Right renal cortex interstitium (tissue), 3 donors: ENCODE measurements around the gene ZNF296. TPM values are rescaled to one million over a fixed set of nuclear protein-coding genes. Genes with fewer than 3 reads are reported as not detected.
"Not testable (repeated sequence)": the region's sequence is repeated elsewhere in the genome, so short reads cannot be mapped to it uniquely, and the experiment has no call there.

ENCODE experiments used
- DNase-seq, 3 donors: peaks; one replicate each; pipeline ENCODE4 v3.0.0-alpha.2; 2013; ENCODE audit warnings: low read depth in 3 of 3, low spot score in 2 of 3
- polyA plus RNA-seq, 3 donors: library from polyadenylated mRNA; unstranded; fragments of 120-200 nt; gene quantifications; one replicate each; pipeline ENCODE4 v1.2.1, GENCODE V29; 2013; ENCODE audit not compliant: insufficient read length in 3 of 3

Gene ZNF296
- under 1 TPM; 0.37 to 0.57 (median 0.39) TPM for polyA plus RNA-seq

DNA sequence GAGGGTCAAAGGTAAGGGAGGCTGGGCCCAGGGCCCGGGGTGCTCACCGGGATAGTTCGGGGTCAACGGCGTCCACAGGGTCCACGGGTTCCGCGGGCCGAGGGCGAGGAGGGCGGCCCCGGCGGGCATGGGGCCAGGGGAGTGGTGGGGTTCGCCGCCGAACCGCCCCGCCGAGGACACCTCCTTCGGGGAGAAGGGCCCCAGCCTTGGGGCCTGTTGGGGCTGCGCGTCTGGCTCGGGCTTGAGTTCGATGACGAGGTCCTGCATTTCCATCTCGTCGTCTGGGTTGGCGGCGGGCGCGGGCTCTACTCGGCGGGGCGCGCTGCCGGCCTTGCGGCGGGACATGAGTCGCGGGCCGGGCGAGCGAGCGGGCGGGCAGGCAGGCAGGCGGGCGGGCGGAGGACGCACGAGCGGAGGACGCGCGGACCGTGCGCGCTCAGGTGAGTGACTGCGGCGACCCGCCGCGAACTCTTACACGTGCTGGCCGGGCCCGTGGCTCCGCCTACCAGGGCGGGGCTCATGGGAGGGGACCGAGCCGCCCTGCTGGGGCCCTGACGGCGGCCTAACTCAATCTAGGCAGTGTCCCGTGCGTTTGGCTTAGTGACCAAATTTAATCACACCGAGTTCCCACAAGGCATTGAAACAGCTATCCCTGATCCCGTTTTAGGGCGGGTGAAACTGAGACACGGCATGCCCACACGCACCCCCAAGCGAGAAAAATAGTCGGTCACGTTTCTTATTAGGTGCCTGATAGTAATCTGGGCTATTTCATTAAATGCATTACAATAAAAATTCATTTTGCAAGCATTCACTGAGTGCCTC lies at the start of gene ZNF296:
Gene ZNF296, minus strand, starts transcription at position 450 of the 822 bp plus-strand sequence. Its CDS starts 105 bp downstream, at position 345.
- DNase-seq: no peak

DNA sequence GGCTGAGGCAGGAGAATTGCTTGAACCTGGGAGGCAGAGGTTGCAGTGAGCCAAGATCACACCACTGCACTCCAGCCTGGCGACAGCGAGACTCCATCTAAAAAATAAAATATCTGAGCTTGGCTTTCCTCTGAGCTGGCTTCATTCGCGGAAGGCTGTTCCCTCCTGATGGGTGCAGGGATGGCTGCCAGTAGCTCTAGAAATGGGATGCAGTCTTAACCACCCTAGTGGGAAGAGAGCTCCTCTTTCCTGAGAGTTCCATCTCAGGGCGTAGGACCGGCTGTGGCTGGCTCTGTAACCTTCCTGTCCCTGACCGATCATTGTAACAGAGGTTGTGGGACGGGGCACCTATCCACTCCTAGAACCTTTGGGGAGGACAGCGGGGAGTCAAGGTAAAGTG lies 49.1 kb upstream of the ZNF296 start:
- no peak for DNase-seq

DNA sequence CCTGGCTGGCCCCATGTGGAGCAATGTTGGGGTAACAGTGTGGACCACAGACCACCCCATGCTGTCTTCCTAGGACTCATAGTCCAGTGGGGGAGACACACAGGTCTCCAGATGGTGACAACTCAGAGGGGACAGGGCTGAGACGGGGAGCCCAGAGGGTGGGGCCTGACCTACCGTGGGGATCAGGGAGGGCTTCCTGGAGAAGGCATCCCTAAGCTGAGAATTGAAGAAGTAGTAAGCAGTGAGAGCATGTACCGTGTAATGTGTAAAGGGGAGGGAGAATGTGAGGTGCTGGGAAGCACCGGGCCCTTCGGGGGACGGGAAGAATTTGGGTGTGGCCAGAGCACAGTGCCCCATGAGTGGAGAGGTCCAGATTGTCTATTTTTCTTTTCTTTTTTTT lies 47.7 kb upstream of the ZNF296 start:
- no peak for DNase-seq

DNA sequence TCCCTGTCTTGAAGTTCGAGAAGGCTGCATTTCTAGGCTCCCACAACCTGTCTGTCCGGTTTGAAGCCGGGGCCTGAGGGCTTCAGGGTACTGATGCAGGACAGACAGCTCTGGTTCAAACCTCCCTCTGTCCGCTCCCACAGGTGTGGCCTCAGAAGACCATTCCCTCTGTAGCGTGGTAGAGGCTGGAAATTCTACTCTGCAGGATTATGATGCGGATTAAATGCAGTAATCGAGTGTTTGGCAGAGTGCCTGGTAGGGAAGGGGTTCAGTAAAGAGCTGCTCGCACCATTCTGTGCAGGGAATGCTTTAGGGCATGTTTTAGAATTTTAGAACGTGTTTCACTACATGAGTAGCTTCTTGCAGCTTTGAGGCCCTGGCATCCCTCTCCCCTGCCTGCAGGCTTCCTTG lies 47.2 kb upstream of the ZNF296 start:
- no peak for DNase-seq

DNA sequence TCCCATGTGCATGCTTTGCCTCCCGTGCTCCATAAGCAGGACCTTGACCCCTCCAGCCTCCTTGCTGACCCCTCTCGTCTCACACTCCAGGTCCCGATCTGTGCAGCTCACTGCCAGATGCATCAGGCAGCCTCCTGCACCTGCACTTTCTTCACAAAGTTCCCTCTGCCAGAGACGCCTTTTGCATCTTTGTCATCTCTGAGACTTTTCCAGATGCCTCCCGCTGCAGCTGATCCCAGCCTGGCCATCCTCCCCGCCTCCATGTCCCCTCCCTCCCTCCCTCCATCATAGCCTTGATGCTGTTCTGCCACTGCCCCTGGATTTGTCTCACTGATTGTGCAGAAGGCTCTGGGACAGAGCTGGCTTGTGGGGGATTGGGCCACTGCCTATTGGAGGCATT lies 46.6 kb upstream of the ZNF296 start:
- DNase-seq: no peak

DNA sequence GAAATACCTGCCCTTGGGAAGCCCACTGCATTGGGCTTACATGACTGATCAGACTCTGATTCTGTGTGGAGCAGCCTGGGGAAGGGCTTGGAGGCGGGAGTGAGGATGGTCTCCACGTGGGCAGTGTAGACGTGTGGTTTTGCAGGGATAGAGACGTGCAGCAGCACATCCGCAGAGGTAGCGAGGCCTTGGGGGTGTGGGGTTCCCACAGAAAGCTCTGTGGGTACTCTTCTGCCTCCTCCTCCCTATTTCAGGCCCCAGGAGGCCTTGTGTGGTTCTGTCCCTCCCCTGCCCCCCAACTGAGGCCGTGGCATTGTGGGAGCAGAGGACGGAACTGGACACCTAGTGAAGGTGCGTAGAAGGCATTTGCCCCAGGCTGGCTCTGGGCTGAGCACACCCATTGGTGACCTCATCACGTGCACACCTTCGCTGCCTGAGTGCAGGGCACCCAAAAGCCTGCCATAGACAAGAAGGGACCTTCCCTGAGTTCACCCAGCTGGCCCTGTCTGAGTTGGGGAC lies 45.6 kb upstream of the ZNF296 start:
- DNase-seq: no peak

DNA sequence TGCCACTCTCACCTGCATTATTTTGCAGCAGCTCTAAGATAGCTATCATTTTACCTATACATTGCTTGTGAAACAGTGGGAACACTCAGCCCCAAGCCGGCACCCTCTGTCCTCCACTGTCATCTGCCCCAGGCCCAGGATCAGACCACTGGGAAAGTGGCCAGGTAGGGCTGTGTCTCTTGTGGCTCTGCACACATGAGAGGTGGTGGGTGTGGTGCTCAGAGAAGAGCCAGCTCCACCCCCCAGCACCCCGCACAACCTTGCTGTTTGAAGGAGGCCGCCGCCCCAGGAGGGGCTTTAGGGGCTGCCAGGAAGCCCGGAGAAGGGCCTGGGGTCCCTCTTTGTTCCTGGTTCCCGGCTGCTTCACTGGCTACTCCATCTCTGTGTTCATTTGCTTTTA lies 43.3 kb upstream of the ZNF296 start:
- DNase-seq: no peak

DNA sequence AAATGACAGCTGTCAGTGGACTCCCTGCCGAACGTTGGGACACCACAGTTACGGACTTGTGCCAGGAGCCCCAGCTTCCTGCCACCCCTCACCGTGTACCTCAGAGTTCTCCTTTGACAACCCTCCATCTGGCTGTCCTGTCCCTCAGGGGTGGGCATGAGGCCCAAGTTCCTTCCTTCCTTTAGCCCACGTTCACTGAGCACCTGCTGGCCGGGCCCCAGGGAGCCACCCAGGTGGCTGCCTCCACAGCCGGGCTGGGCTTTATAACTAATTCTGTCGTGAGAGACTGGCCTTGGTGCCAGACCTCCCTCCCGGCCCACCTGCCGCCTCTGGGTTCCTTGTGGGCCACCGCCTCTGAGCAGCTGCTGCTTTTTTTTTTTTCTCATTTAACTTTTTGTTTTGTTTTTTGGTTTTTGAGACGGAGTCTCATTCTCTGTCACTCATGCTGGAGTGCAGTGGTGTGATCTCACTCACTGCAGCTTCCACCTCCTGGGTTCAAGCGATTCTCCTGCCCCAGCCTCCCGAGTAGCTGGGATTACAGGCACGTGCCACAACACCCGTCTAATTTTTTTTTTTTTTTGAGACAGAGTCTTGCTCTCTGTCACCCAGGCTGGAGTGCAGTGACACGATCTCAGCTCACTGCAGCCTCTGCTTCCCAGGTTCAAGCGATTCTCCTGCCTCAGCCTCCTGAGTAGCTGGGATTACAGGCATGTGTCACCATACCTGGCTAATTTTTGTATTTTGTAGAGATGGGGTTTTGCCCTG lies 42.5 kb upstream of the ZNF296 start:
- DNase-seq: not testable (repeated sequence)

DNA sequence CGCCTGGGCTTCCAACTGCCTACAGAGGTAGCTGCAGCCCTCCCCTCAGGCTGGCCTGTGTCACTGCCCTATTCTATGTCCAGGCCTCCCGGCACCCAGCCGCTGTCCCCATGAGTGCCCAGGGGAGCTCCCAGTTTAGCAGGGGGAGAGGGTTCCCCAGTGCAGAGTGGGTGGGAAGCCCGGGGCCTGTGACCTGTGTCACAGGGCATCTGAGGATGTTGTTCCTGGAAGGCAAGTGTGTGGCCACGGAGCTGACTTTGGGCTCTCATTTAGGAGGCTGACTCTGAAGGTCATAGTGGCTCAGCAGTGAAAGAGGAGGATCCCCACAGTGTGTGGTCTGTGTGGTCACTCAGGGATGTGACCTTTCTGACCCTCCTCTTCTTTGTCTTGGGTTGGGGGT lies 41.8 kb upstream of the ZNF296 start:
- DNase-seq: no peak

DNA sequence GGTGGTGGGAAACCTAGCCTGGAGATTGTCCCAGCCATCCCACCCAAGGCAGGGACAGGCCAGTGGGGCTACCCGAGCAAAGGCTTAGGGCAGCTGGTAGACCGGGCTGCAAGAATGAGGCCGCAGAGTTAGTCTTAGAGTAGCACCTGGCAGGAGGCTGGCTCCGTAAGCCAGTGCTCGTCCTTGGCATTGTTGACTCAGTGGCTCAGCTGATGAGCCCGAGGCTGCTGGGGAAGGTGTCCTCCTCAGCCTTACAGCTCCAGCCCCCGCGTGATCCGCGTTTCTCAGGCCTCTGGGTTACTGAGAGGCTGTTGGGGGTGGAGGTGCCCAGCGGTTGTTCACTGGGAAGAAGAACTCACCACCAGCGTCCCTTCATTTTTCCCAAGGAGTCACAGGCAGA lies 41.4 kb upstream of the ZNF296 start:
- DNase-seq: no peak

DNA sequence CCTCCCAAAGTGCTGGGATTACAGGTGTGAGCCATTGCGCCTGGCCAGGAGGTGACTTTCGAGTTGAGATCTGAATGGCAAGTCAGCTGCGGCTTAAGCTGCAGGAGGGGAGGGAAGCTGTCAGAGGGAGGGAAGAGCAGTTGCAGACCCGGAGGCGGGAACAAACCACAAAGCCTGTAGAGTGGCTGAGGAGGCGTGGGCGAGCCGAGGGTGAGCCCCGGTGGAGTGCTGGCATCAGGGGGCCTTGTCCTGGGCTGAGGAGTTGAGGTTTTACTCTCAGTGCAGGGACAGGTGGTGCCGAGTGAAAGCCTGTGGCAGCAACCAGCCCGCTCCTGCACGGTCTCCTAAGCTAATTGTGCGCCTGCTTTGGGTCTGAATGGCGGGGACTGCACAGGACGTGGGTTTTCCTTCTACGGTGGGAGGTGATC lies 40.9 kb upstream of the ZNF296 start:
- DNase-seq: no peak

DNA sequence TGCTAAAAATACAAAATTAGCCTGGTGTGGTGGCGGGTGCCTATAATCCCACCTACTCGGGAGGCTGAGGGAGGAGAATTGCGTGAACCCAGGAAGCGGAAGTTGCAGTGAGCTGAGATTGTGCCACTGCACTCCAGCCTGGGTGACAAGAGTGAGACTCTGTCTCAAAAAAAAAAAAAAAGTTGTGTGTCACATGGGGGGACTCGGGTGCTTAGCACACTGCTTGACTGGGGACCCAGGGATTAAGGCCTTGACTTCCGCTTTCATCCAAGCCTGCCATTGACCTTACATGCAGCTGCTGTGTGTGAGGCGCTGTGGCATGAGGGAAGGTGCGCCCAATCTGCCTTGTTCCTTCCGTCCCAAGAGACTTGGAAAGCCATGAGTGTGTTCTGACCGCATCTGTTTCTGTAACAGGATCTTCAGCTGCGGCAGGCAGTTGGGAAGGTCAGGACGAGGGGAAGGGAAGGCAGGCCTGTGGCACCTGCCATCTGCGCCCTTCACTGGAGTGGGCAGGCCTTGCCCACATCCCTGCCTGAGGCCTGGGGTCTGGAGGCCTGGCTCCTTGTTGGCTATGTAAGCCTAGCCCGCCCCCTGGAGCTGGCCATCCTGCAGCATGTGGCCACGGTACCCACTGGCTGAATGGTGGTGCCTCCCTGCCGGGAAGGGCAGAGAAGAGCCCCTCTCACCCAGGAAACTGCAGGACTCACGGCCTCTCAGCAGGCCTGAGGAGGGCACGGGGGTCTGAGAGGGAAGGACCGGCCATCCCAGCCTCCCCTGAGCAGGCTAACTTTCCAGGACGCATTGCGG lies 39.7 kb upstream of the ZNF296 start:
- no peak for DNase-seq

DNA sequence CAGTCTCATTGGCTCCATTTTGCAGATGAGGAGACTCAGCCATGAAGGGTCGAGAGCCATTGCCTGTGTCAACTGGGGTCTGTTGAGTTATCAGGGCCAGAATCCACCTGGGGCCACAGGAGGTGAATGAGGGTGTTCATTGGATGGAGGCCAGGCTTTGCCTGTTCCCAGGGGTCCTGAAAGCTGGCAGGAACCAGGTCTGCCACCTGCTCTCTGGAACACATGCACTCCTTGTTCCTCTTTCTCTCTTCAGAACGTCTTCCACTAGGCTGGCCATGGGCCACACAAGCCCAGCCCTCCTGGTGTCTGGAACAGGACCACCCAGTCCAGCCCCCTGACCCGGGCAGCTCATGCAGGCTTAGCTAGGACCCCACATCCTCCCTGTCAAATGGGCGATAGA lies 37.8 kb upstream of the ZNF296 start:
- DNase-seq: no peak

DNA sequence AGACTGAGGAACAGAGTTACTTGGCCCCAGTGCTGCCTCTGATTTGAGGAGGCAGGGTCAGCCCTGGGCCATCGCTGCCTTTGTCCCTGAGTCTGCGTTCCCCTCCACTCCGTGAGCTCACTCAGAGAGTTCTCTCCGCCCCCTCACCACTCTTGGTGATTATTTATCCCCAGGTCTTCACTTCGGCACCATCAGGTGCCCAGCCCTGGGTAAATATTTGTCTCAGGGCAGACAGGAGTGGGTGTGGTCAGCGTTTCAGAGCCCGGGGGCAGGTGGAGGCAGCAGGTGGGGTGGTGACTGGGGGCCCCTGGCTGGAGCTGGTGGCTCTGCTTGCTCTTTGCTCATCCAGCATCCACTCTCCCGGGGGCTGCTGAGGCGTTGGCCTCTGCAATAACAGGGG lies 37.4 kb upstream of the ZNF296 start:
- DNase-seq: no peak

DNA sequence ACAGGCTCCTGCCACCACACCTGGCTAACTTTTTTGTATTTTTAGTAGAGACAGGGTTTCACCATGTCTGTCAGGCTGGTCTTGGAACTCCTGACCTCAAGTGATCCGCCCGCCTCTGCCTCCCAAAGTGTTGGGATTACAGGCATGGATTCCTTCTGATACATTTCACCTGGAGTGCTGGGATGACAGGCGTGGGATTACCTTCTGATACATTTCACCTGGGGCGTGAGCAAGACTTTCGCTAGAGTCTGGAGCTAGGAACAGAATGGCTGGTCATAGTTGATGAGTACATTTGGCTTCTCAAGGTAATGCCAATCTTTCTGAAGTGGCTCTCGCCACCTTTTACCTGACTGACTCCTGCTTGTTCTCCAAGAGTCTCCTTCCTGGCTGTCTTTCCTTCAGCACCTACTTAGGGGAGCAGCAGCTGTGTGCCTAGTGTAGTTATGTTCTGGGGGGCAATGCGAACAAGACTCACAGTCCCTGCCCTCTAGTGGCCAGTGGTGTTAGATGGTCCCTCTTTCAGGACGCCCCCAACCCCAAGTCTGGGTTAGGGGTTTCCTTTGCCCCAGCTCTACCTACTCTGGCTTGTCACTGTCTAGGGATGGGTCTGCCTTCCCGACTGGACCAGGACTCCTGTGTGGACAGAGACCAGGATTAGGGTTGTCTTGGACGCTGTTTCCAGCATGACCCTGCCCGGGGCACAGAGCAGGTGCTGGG lies 36.0 kb upstream of the ZNF296 start:
- DNase-seq: no peak

DNA sequence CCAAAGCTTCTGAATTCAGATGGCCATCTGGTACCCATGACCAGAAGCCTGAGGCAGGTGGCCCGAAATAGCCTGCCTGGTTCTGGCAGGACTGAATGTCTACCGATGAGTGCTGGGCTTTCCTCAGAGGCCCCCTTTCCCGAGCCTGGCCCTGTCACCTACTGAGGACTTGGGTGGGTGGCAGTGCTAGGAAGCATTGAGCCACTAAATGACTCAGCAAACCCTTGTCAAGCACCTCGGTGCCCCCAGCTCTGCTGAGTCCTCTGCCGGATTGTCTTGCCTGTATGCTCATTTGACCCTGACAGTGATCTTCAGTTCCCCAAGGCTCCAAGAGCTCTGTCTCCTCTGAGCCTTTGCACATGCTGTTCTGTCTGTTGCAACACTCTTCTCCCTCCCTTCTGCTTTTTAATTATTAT lies 34.6 kb upstream of the ZNF296 start:
- DNase-seq: no peak

DNA sequence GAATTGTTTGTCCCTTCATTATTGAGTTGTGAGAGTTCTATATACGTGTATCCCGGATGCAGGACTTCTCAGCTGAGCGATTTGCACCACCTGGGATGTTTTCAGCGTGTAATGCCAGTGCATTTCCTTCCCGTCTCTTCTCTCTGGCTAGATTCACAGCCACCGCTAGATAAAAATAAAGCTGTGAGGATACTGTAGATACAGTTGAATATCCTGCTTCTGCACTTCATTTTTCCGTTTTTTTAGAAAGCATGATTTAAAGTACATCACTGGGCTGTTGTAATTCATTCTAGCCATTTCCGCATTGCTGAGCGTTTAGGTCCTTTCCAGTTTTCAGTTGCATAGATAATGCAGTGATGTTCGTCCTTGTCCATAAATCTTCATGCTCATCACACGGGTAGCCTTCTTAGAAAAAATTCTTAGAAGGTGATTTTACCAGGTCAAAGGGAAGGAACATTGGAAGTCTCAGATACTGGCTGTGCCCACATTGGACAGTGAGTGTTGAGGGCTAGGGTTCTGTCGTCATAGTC lies 31.4 kb upstream of the ZNF296 start:
- DNase-seq: no peak

DNA sequence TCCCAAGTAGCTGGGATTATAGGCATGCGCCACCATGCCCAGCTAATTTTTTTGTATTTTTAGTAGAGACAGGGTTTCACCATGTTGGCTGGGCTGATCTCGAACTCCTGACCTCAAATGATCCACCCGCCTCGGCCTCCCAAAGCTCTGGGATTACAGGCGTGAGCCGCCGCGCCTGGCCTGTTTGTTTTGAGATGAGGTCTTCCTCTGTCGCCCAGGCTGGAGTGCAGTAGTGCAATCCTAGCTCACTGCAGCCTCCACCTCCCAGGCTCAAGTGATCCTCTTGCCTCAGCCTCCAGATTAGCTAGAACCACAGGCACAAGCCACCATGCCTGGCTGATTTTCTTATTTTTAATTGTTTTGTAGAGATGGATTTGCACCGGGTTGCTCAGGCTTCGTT lies 30.1 kb upstream of the ZNF296 start:
- DNase-seq: not testable (repeated sequence)

DNA sequence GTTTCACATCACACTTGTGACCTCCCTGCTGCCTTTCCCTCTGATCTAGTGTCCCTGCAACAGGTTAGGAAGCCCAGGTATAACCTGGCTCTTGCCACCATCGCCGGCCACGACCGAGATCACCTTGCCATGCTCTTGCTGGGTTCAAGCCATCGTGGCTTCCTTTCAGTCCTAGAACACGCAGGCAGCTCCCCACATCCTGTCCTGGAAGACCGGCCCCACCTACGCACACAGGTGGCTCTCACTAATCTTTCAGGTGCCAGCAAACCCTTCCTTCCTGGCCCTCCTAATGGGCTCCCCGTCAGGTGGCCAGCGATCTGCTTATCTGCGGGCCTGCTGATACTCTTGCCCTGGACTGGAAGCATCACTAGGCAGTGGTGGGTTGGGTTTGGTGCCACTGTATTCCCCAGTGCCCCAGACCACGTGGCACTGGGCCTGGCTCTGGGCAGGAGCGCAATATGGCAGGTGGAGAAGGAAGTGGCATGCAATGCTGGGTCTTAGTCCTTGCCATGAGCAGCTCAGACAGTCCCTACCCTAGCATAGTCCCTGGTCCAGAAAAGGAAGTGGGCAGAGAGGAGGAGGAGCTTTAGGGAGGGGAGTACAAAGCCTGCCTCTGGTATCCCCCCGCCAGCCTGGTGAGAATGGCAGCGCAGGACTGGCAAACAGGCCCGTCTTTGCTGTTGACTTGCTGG lies 28.5 kb upstream of the ZNF296 start:
- no peak for DNase-seq
